Fibroblast of lung (primary cell): ENCODE measurements around the gene RADIL.

Experiments used
- CTCF ChIP-seq, 2 donors: IDR thresholded peaks in 1 of 2; conservative IDR thresholded peaks in 1 of 2; 1 replicate in 1 of 2; 2 replicates in 1 of 2; pipeline ENCODE4 v1.5.1; 2011 to 2012; ENCODE audit warnings: low read length in 2 of 2, control low read depth in 1 of 2, inconsistent platforms in 1 of 2, low read depth in 1 of 2, mild to moderate bottlenecking in 1 of 2
- EZH2 ChIP-seq: IDR thresholded peaks from 2 replicates; pipeline ENCODE4 v1.5.1; 2012; ENCODE audit warnings: low read length, control low read depth, mild to moderate bottlenecking; ENCODE audit errors: missing control alignments

DNA sequence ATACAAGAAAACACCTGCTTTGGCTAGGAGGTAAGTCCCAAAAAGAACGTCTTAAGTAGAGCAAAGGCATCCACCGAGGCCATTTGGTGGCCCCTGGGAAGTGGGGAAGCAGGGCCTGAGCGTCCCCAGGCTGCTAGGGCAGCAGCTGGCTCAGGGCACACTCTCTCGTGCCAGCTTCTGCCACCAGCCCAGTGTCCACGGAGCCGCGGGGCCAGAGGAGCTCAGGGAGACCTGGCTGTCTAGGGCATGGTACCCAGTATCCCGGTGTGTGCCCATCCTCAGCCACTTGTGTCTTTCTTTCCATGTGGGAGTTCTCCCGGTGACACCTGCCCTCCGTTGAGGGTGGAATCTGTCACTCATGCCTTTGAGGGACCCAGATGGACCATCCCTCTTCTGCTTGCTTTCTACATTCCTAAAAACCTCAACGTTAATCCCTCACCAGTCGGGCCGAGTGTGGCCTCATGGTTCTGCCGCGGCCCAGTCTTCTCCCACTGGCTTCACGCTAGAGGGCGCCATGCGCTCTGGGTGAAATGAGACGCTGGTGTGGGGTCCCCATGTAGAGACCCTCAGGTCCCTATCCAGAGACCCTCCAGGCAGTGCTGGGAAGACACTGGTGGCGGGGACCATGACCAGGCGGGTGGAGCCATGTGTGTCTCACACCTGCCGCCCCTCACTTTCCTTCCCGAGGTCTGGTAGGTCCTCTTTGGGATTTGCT is 117.6 kb downstream of the RADIL start:
- peak in 1 of 2 donors; percentile 16 for TF ChIP-seq CTCF (conservative IDR thresholded peaks at IDR 0.05 in 1 of 2, IDR thresholded peaks at IDR 0.05 in 1 of 2; ENCODE audit: low read depth in 1 of 2, low read length in 2 of 2)
- TF ChIP-seq EZH2: no peak
